Mammary epithelial cell (primary cell): Measurements from ENCODE around the gene SOAT2.

Experiments used
- EZH2 ChIP-seq: IDR thresholded peaks from 2 replicates; pipeline ENCODE4 v1.6.1; 2012; ENCODE audit warnings: low read length, inconsistent platforms, borderline replicate concordance
- TF ChIP-seq, protein P1 (sequence below), 2 donors: IDR thresholded peaks in 1 of 2; conservative IDR thresholded peaks in 1 of 2; 2 replicates each; pipeline ENCODE4 v1.5.1; 2011 to 2012; ENCODE audit warnings: inconsistent platforms in 2 of 2, low read length in 2 of 2, mild to moderate bottlenecking in 2 of 2, control low read depth in 1 of 2, low read depth in 1 of 2; ENCODE audit not compliant: insufficient read depth in 1 of 2; ENCODE audit errors: extremely low read depth in 1 of 2

DNA sequence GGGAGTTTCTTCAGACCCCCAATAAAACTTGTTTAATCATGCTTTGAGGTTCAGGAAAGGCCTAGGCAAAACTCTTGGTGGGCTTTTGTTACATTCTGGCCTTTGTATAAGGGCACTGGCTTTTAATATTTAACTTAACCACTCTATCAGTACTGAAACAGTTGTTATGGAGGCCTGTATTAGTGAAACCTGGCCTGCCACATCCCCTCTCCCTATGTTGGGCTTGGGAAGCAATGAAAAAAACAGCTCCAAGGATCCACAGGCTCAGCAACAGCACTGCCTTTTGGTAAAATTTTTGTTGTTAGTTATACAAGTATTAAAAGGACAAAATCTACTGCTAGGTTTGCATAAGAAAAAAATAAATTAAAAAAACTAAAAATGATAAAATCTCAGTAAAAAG lies 10.7 kb downstream of the SOAT2 start:
- TF ChIP-seq, protein P1, sequence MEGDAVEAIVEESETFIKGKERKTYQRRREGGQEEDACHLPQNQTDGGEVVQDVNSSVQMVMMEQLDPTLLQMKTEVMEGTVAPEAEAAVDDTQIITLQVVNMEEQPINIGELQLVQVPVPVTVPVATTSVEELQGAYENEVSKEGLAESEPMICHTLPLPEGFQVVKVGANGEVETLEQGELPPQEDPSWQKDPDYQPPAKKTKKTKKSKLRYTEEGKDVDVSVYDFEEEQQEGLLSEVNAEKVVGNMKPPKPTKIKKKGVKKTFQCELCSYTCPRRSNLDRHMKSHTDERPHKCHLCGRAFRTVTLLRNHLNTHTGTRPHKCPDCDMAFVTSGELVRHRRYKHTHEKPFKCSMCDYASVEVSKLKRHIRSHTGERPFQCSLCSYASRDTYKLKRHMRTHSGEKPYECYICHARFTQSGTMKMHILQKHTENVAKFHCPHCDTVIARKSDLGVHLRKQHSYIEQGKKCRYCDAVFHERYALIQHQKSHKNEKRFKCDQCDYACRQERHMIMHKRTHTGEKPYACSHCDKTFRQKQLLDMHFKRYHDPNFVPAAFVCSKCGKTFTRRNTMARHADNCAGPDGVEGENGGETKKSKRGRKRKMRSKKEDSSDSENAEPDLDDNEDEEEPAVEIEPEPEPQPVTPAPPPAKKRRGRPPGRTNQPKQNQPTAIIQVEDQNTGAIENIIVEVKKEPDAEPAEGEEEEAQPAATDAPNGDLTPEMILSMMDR (conservative IDR thresholded peaks at IDR 0.05 in 1 of 2, IDR thresholded peaks at IDR 0.05 in 1 of 2; ENCODE audit: extremely low read depth in 1 of 2, insufficient read depth in 1 of 2, low read depth in 1 of 2, low read length in 2 of 2): no peak
- no peak for TF ChIP-seq EZH2
